Measurements from ENCODE around the gene DEFB121.
"Not testable (repeated sequence)": the region's sequence is repeated elsewhere in the genome, so short reads cannot be mapped to it uniquely, and the experiment has no call there.

The DEFB121 gene

GRCh38 chr20:31406115-31406514 is at the start of gene DEFB121:
Gene DEFB121 (minus strand): TSS chr20:31406215. CDS start chr20:31406152, 63 bp downstream.
- DNase-seq (ENCODE audit: low spot score), result no peak

GRCh38 chr20:31454361-31454760 is 48.3 kb upstream of the DEFB121 start:
- DNase-seq (ENCODE audit: low spot score), result no peak

GRCh38 chr20:31452575-31452974 is 46.6 kb upstream of the DEFB121 start:
- DNase-seq (ENCODE audit: low spot score), result no peak

GRCh38 chr20:31449511-31450414 is 43.7 kb upstream of the DEFB121 start:
- DNase-seq (ENCODE audit: low spot score), result no peak

- DNase-seq (ENCODE audit: low spot score), result no peak
Observed at GRCh38 chr20:31446084-31446819, 40.2 kb upstream of the DEFB121 start.

GRCh38 chr20:31440012-31440659 is 34.1 kb upstream of the DEFB121 start, which contains the start of gene DEFB123:
Gene DEFB123 (plus strand): TSS chr20:31440632. CDS start chr20:31440699, 67 bp downstream.
- DNase-seq (ENCODE audit: low spot score), result no peak

GRCh38 chr20:31430568-31431115 is 24.6 kb upstream of the DEFB121 start:
- DNase-seq (ENCODE audit: low spot score), result no peak

- not testable (repeated sequence) for DNase-seq (ENCODE audit: low spot score)
Observed at GRCh38 chr20:31427576-31427975, 21.6 kb upstream of the DEFB121 start.

GRCh38 chr20:31426891-31427551 is 21.0 kb upstream of the DEFB121 start:
- not testable (repeated sequence) for DNase-seq (ENCODE audit: low spot score)

GRCh38 chr20:31425797-31426196 is 19.8 kb upstream of the DEFB121 start:
- no peak for DNase-seq (ENCODE audit: low spot score)

GRCh38 chr20:31418307-31418706 is 12.3 kb upstream of the DEFB121 start:
- DNase-seq (ENCODE audit: low spot score), result no peak

GRCh38 chr20:31415653-31416052 is 9.6 kb upstream of the DEFB121 start:
- no peak for DNase-seq (ENCODE audit: low spot score)

- DNase-seq (ENCODE audit: low spot score), result no peak
Observed at GRCh38 chr20:31414381-31414780, 8.4 kb upstream of the DEFB121 start.

- DNase-seq (ENCODE audit: low spot score), result no peak
Observed at GRCh38 chr20:31410011-31410410, 4.0 kb upstream of the DEFB121 start.

GRCh38 chr20:31403886-31404285 is 2.1 kb downstream of the DEFB121 start:
- DNase-seq (ENCODE audit: low spot score), result no peak

GRCh38 chr20:31394900-31395299 is 11.1 kb downstream of the DEFB121 start:
- no peak for DNase-seq (ENCODE audit: low spot score)

- DNase-seq (ENCODE audit: low spot score), result no peak
Observed at GRCh38 chr20:31392836-31393235, 13.2 kb downstream of the DEFB121 start.

GRCh38 chr20:31390490-31390889 is 15.5 kb downstream of the DEFB121 start, which contains the start of gene DEFB119:
Gene DEFB119 (minus strand): TSS chr20:31390590. CDS start chr20:31390483, 107 bp downstream.
- no peak for DNase-seq (ENCODE audit: low spot score)

GRCh38 chr20:31374346-31374745 is 31.7 kb downstream of the DEFB121 start:
- DNase-seq (ENCODE audit: low spot score), result no peak

GRCh38 chr20:31368301-31368700 is 37.7 kb downstream of the DEFB121 start, which contains the start of gene DEFB118:
Gene DEFB118 (plus strand): TSS chr20:31368601. CDS start chr20:31368651, 50 bp downstream.
- no peak for DNase-seq (ENCODE audit: low spot score)

- not testable (repeated sequence) for DNase-seq (ENCODE audit: low spot score)
Observed at GRCh38 chr20:31364272-31364671, 41.7 kb downstream of the DEFB121 start.

Measured in hematopoietic multipotent progenitor cell treated with erythropoietin and hydrocortisone succinate and interleukin-3 and kit ligand, for 15 days (in vitro differentiated cells).